LNCaP clone FGC (cell line): ENCODE results near the gene DPP8.
A peak's percentile ranks its signal among the peaks of the same experiment; 100 is the strongest.

Source experiments
- DNase-seq: peaks from one replicate; pipeline ENCODE4 v3.0.0-alpha.2; 2011; ENCODE audit warnings: low read depth
- H3K4me3 ChIP-seq: 2 replicates; pipeline ENCODE4 v1.5.1; 2011; ENCODE audit warnings: mild to moderate bottlenecking, low read depth, low read length, control low read depth
- CTCF ChIP-seq: IDR thresholded peaks from 2 replicates; pipeline ENCODE4 v1.5.1; 2012; ENCODE audit warnings: mild to moderate bottlenecking; ENCODE audit not compliant: control insufficient read depth, insufficient read depth; ENCODE audit errors: extremely low read depth

Gene DPP8

GRCh38 chr15:65405791-65406423, 111.6 kb downstream of the DPP8 start:
- no peak for TF ChIP-seq CTCF
- no peak for DNase-seq
- no peak overlapping the region for H3K4me3 ChIP-seq

GRCh38 chr15:65404186-65404872, 113.2 kb downstream of the DPP8 start:
- no peak for DNase-seq
- H3K4me3 ChIP-seq = no peak overlapping the region
- TF ChIP-seq CTCF = no peak

DNA sequence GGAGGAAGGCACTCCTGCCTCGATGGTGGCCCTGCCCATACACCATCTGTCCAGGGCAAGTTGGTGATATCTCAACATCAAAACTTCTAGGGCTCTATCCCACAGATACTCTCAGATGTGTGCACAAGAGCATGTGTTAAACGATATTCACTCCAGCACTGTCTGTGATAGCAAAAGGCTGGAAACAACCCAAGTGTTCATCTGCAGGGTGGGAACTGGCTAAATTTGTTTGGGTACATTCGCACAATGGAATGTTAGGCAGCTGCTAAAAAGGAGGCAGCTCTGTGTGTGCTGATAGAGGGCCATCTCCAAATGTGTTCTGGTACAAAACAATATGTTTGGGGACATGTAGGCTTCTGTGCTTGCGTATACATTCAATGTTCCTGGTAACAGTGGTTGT, 114.5 kb downstream of the DPP8 start:
- no peak for TF ChIP-seq CTCF
- no peak overlapping the region for H3K4me3 ChIP-seq
- no peak for DNase-seq

GRCh38 chr15:65401611-65402240, 115.8 kb downstream of the DPP8 start:
- DNase-seq = no peak
- no peak for TF ChIP-seq CTCF
- no peak overlapping the region for H3K4me3 ChIP-seq

GRCh38 chr15:65400760-65401610, 116.5 kb downstream of the DPP8 start:
- DNase-seq = peak; percentile 23
- TF ChIP-seq CTCF = peak; percentile 89
- H3K4me3 ChIP-seq = no peak overlapping the region

GRCh38 chr15:65399997-65400396, 117.5 kb downstream of the DPP8 start:
- no peak for DNase-seq
- TF ChIP-seq CTCF = no peak
- H3K4me3 ChIP-seq = no peak overlapping the region
